ENCODE measurements around the gene PCGF1. TPM values are rescaled to one million over a fixed set of nuclear protein-coding genes. Genes with fewer than 3 reads are reported as not detected.
A peak's percentile ranks its signal among the peaks of the same experiment; 100 is the strongest.

The PCGF1 gene
- total and polyA plus RNA-seq, 9 of the 15 experiments (the other 6 are each of a cell fraction or from before 2014, with no cell fraction given) = 20.3 to 45.7 (median 29.3) TPM

GRCh38 chr2:74472086-74472944, 35.2 kb downstream of the PCGF1 start, which contains the start of gene MRPL53 (continued):
- TF ChIP-seq BCLAF1 (IDR thresholded peaks at IDR 0.05; ENCODE audit: borderline replicate concordance in 1 of 2, control insufficient read depth in 1 of 2, low read depth in 2 of 2, low read length in 1 of 2) = no peak
- peak; percentile 7; the same call in 1 of the 2 replicates for TF ChIP-seq HES1 (IDR thresholded peaks at IDR 0.05; ENCODE audit: low read depth)
- TF ChIP-seq PHB (CRISPR knock-in tag; IDR thresholded peaks at IDR 0.05) = no peak
- TF ChIP-seq, protein P1, sequence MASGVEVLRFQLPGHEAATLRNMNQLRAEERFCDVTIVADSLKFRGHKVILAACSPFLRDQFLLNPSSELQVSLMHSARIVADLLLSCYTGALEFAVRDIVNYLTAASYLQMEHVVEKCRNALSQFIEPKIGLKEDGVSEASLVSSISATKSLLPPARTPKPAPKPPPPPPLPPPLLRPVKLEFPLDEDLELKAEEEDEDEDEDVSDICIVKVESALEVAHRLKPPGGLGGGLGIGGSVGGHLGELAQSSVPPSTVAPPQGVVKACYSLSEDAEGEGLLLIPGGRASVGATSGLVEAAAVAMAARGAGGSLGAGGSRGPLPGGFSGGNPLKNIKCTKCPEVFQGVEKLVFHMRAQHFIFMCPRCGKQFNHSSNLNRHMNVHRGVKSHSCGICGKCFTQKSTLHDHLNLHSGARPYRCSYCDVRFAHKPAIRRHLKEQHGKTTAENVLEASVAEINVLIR (CRISPR knock-in tag; IDR thresholded peaks at IDR 0.05) = peak; percentile 71
- TF ChIP-seq, protein P2, sequence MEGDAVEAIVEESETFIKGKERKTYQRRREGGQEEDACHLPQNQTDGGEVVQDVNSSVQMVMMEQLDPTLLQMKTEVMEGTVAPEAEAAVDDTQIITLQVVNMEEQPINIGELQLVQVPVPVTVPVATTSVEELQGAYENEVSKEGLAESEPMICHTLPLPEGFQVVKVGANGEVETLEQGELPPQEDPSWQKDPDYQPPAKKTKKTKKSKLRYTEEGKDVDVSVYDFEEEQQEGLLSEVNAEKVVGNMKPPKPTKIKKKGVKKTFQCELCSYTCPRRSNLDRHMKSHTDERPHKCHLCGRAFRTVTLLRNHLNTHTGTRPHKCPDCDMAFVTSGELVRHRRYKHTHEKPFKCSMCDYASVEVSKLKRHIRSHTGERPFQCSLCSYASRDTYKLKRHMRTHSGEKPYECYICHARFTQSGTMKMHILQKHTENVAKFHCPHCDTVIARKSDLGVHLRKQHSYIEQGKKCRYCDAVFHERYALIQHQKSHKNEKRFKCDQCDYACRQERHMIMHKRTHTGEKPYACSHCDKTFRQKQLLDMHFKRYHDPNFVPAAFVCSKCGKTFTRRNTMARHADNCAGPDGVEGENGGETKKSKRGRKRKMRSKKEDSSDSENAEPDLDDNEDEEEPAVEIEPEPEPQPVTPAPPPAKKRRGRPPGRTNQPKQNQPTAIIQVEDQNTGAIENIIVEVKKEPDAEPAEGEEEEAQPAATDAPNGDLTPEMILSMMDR (IDR thresholded peaks at IDR 0.05 in 2 of 3, conservative IDR thresholded peaks at IDR 0.05 in 1 of 3; ENCODE audit: insufficient read depth in 2 of 3, low read depth in 1 of 3, low read length in 3 of 3) = peak in 1 of 3 experiments; percentile 11; a peak in 2 of 6 replicates
- TF ChIP-seq PURB (CRISPR knock-in tag; IDR thresholded peaks at IDR 0.05; ENCODE audit: low read depth) = no peak
- TF ChIP-seq, protein P3, sequence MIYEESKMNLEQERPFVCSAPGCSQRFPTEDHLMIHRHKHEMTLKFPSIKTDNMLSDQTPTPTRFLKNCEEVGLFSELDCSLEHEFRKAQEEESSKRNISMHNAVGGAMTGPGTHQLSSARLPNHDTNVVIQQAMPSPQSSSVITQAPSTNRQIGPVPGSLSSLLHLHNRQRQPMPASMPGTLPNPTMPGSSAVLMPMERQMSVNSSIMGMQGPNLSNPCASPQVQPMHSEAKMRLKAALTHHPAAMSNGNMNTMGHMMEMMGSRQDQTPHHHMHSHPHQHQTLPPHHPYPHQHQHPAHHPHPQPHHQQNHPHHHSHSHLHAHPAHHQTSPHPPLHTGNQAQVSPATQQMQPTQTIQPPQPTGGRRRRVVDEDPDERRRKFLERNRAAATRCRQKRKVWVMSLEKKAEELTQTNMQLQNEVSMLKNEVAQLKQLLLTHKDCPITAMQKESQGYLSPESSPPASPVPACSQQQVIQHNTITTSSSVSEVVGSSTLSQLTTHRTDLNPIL (CRISPR knock-in tag; IDR thresholded peaks at IDR 0.05) = no peak
- TF ChIP-seq ZNF695 (CRISPR knock-in tag; IDR thresholded peaks at IDR 0.05) = no peak
- TF ChIP-seq SNIP1 (IDR thresholded peaks at IDR 0.05; ENCODE audit: low read depth) = no peak
- TF ChIP-seq XRCC4 (IDR thresholded peaks at IDR 0.05; ENCODE audit: extremely low read depth, insufficient read depth, insufficient read length) = no peak
- TF ChIP-seq ZNF436 (CRISPR knock-in tag; IDR thresholded peaks at IDR 0.05) = peak; percentile 52; the same call in 1 of the 2 replicates
- TF ChIP-seq ZBTB7A (IDR thresholded peaks at IDR 0.05; ENCODE audit: borderline replicate concordance, control insufficient read depth, low read depth, low read length) = no peak

Measured in K562 (cell line).